ENCODE results near the gene CRISP1. TPM values are rescaled to one million over a fixed set of nuclear protein-coding genes. Genes with fewer than 3 reads are reported as not detected.

Gene CRISP1
- polyA plus RNA-seq, 1 donor (not counting 4 experiments of a cell fraction or from before 2014, with no cell fraction given) = not detected

DNA sequence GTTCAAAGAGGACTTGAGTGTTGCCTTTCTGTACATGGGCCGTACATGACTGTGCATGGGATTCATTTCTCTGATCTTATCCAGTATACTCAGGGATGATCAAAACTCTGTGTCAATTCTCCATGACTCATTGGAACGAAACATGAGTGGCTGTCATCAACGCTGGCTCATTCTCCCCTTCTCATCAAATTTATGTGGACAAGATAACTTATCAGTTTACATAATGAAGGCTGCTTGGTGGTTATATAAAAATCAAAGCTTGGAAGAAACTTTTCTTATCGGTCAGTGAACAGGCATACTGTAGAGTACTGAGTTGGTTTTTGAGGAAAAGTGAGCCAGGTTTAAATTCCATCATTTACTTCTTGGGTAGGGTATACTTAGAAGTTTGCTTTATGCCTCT is 24.9 kb downstream of the CRISP1 start:
- no peak for TF ChIP-seq EZH2 (IDR thresholded peaks at IDR 0.05; ENCODE audit: low read length)
- TF ChIP-seq, protein P1, sequence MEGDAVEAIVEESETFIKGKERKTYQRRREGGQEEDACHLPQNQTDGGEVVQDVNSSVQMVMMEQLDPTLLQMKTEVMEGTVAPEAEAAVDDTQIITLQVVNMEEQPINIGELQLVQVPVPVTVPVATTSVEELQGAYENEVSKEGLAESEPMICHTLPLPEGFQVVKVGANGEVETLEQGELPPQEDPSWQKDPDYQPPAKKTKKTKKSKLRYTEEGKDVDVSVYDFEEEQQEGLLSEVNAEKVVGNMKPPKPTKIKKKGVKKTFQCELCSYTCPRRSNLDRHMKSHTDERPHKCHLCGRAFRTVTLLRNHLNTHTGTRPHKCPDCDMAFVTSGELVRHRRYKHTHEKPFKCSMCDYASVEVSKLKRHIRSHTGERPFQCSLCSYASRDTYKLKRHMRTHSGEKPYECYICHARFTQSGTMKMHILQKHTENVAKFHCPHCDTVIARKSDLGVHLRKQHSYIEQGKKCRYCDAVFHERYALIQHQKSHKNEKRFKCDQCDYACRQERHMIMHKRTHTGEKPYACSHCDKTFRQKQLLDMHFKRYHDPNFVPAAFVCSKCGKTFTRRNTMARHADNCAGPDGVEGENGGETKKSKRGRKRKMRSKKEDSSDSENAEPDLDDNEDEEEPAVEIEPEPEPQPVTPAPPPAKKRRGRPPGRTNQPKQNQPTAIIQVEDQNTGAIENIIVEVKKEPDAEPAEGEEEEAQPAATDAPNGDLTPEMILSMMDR (optimal IDR thresholded peaks at IDR 0.05 in 1 of 3, IDR thresholded peaks at IDR 0.05 in 1 of 3, conservative IDR thresholded peaks at IDR 0.05 in 1 of 3; ENCODE audit: extremely low read depth in 1 of 3, insufficient read depth in 2 of 3, low read length in 3 of 3) = no peak
- dilution Hi-C loops (cut with MboI; ENCODE audit: extremely low pct_ligation_motif_present, low sequenced_read_pairs) = loop anchor here (25.0 kb wide), 1 partner anchor 204 kb away; the partner anchor contains the start of gene RHAG
- no peaks in the 10 kb centered on the region for H3K9me3 ChIP-seq (ENCODE audit: control insufficient read depth, low read depth, low read length)
- no peaks in the 10 kb centered on the region for H3K79me2 ChIP-seq (ENCODE audit: control insufficient read depth, insufficient read depth, low read length)
- H3K4me2 ChIP-seq (ENCODE audit: control insufficient read depth, extremely low read depth, insufficient read depth, low read depth, low read length) = no peak overlapping the region
- FAIRE-seq (no peak), DNase-seq (ENCODE audit: low read depth, low spot score) (no peak)
- no peak overlapping the region for H2AFZ ChIP-seq (ENCODE audit: control insufficient read depth, low read length)
- no peak overlapping the region for H3K27ac ChIP-seq (ENCODE audit: control insufficient read depth, insufficient read depth, low read length)
- no peaks in the 10 kb centered on the region for H3K36me3 ChIP-seq (ENCODE audit: control insufficient read depth in 2 of 2, extremely low read depth in 1 of 2, insufficient read depth in 2 of 2, low read length in 2 of 2)
- no peak overlapping the region for H3K4me3 ChIP-seq (ENCODE audit: control insufficient read depth in 2 of 3, extremely low read depth in 1 of 3, insufficient read depth in 2 of 3, low read depth in 1 of 3, low read length in 3 of 3)
- no peaks in the 10 kb centered on the region for H3K9me1 ChIP-seq (ENCODE audit: control insufficient read depth, extremely low read depth, insufficient read depth, low read length)
- no peaks in the 10 kb centered on the region for H4K20me1 ChIP-seq (ENCODE audit: control insufficient read depth, extremely low read depth, insufficient read depth, low read length)
- no peak overlapping the region for H3K9ac ChIP-seq (ENCODE audit: control insufficient read depth, extremely low read depth, insufficient read depth, low read length)
- no peaks in the 10 kb centered on the region for H3K27me3 ChIP-seq (ENCODE audit: control insufficient read depth, extremely low read depth, insufficient read depth, low read length)
- H3K4me1 ChIP-seq (ENCODE audit: control insufficient read depth, extremely low read depth, insufficient read depth, low read length) = no peaks in the 10 kb centered on the region

- no peak overlapping the region for H3K27ac ChIP-seq (ENCODE audit: control insufficient read depth, insufficient read depth, low read length)
- H3K36me3 ChIP-seq (ENCODE audit: control insufficient read depth in 2 of 2, extremely low read depth in 1 of 2, insufficient read depth in 2 of 2, low read length in 2 of 2) = no peaks in the 10 kb centered on the region
- H3K9me3 ChIP-seq (ENCODE audit: control insufficient read depth, low read depth, low read length) = no peaks in the 10 kb centered on the region
- no peaks in the 10 kb centered on the region for H3K79me2 ChIP-seq (ENCODE audit: control insufficient read depth, insufficient read depth, low read length)
- H2AFZ ChIP-seq (ENCODE audit: control insufficient read depth, low read length) = no peak overlapping the region
- DNase-seq (ENCODE audit: low read depth, low spot score) (no peak), FAIRE-seq (no peak)
- H3K27me3 ChIP-seq (ENCODE audit: control insufficient read depth, extremely low read depth, insufficient read depth, low read length) = no peaks in the 10 kb centered on the region
- H3K4me3 ChIP-seq (ENCODE audit: control insufficient read depth in 2 of 3, extremely low read depth in 1 of 3, insufficient read depth in 2 of 3, low read depth in 1 of 3, low read length in 3 of 3) = no peak overlapping the region
- H4K20me1 ChIP-seq (ENCODE audit: control insufficient read depth, extremely low read depth, insufficient read depth, low read length) = no peaks in the 10 kb centered on the region
- no peak overlapping the region for H3K9ac ChIP-seq (ENCODE audit: control insufficient read depth, extremely low read depth, insufficient read depth, low read length)
- TF ChIP-seq EZH2 (IDR thresholded peaks at IDR 0.05; ENCODE audit: low read length) = no peak
- TF ChIP-seq, protein P1 (optimal IDR thresholded peaks at IDR 0.05 in 1 of 3, IDR thresholded peaks at IDR 0.05 in 1 of 3, conservative IDR thresholded peaks at IDR 0.05 in 1 of 3; ENCODE audit: extremely low read depth in 1 of 3, insufficient read depth in 2 of 3, low read length in 3 of 3) = no peak
- no peaks in the 10 kb centered on the region for H3K4me1 ChIP-seq (ENCODE audit: control insufficient read depth, extremely low read depth, insufficient read depth, low read length)
- dilution Hi-C loops (cut with MboI; ENCODE audit: extremely low pct_ligation_motif_present, low sequenced_read_pairs) = loop anchor here (25.0 kb wide), 1 partner anchor 203 kb away; the partner anchor contains the start of gene RHAG
- H3K9me1 ChIP-seq (ENCODE audit: control insufficient read depth, extremely low read depth, insufficient read depth, low read length) = no peaks in the 10 kb centered on the region
- H3K4me2 ChIP-seq (ENCODE audit: control insufficient read depth, extremely low read depth, insufficient read depth, low read depth, low read length) = no peak overlapping the region
These were observed 26.4 kb downstream of the CRISP1 start for GRCh38 chr6:49839957-49840356.
